K562 (cell line): ENCODE measurements around the gene PPP2R5A. TPM values are rescaled to one million over a fixed set of nuclear protein-coding genes. Genes with fewer than 3 reads are reported as not detected.

Experiments used
- ARHGAP35 ChIP-seq: fragments of 450-650 bp; IDR thresholded peaks from 2 replicates; pipeline ENCODE4 v1.6.1; 2018; ENCODE audit not compliant: partially characterized antibody
- DACH1 ChIP-seq: fragments of 450-650 bp; IDR thresholded peaks from 2 replicates; pipeline ENCODE4 v1.6.1; 2018; ENCODE audit not compliant: partially characterized antibody
- DIDO1 ChIP-seq: fragments of 450-650 bp; IDR thresholded peaks from 2 replicates; pipeline ENCODE4 v1.6.1; 2016; ENCODE audit warnings: low read depth, missing biosample characterization, missing genetic modification characterization
- HBP1 ChIP-seq: fragments of 450-650 bp; formaldehyde crosslinking; IDR thresholded peaks from 2 replicates; pipeline ENCODE4 v1.4.0; 2022; ENCODE audit warnings: missing genetic modification characterization
- JUND ChIP-seq, 2 experiments: IDR thresholded peaks; 2 replicates in 1 of 2; 3 replicates in 1 of 2; pipeline ENCODE4 v1.6.1; 2011; ENCODE audit warnings: borderline replicate concordance in 2 of 2, low read depth in 2 of 2, low read length in 2 of 2, improper control_type of control experiment in 1 of 2, missing biosample characterization in 1 of 2, missing genetic modification characterization in 1 of 2, missing genetic modification reagents in 1 of 2
- LEF1 ChIP-seq: fragments of 450-650 bp; IDR thresholded peaks from 2 replicates; pipeline ENCODE4 v1.6.1; 2016; ENCODE audit warnings: mild to moderate bottlenecking
- MAFK ChIP-seq: IDR thresholded peaks from 2 replicates; pipeline ENCODE4 v1.6.1; 2011; ENCODE audit warnings: low read length, improper control_type of control experiment
- MEF2A ChIP-seq: IDR thresholded peaks from 2 replicates; pipeline ENCODE4 v1.6.1; 2011; ENCODE audit warnings: low read depth, mild to moderate bottlenecking, low read length, moderate library complexity; ENCODE audit not compliant: control insufficient read depth
- MIER1 ChIP-seq: fragments of 450-650 bp; IDR thresholded peaks from 2 replicates; pipeline ENCODE4 v1.6.1; 2016; ENCODE audit warnings: antibody characterized with exemption, mild to moderate bottlenecking, low read depth
- MNT ChIP-seq, 2 experiments: fragments of 450-650 bp; conservative IDR thresholded peaks; 2 replicates each; pipeline ENCODE4 v1.6.1; 2017; ENCODE audit warnings: mild to moderate bottlenecking in 2 of 2, moderate library complexity in 2 of 2
- MYC ChIP-seq, 2 experiments: fragments of 250-450 bp in 1 of 2; sonication (Bioruptor Pico) in 1 of 2; IDR thresholded peaks; 2 replicates each; pipeline versions ENCODE4 v1.5.1 to v1.6.1; 2012 to 2021; ENCODE audit warnings: low read depth in 2 of 2, borderline replicate concordance in 1 of 2, improper control_type of control experiment in 1 of 2, low read length in 1 of 2, mild to moderate bottlenecking in 1 of 2, moderate library complexity in 1 of 2
- NCOA1 ChIP-seq: fragments of 450-650 bp; IDR thresholded peaks from 2 replicates; pipeline ENCODE4 v1.6.1; 2016; ENCODE audit warnings: low read depth
- NFYB ChIP-seq: IDR thresholded peaks from 2 replicates; pipeline ENCODE4 v1.6.1; 2011; ENCODE audit warnings: mild to moderate bottlenecking, moderate library complexity; ENCODE audit not compliant: insufficient read length; ENCODE audit errors: extremely low read depth
- RAD21 ChIP-seq, 2 experiments: fragments of 250-450 bp in 1 of 2; fragments of 450-650 bp in 1 of 2; sonication (Bioruptor Pico) in 1 of 2; formaldehyde crosslinking in 1 of 2; IDR thresholded peaks in 1 of 2; conservative IDR thresholded peaks in 1 of 2; 2 replicates each; pipeline versions ENCODE4 v1.4.0 to v1.8.0; 2020 to 2022; ENCODE audit warnings: mild to moderate bottlenecking in 2 of 2, moderate library complexity in 1 of 2
- RCOR1 ChIP-seq, 2 experiments: IDR thresholded peaks; 2 replicates each; pipeline ENCODE4 v1.6.1; 2012; ENCODE audit warnings: low read depth in 2 of 2, low read length in 2 of 2, borderline replicate concordance in 1 of 2, improper control_type of control experiment in 1 of 2
- SMC3 ChIP-seq: conservative IDR thresholded peaks from 2 replicates; pipeline ENCODE4 v1.6.1; 2011; ENCODE audit warnings: low read depth, low read length, improper control_type of control experiment; ENCODE audit not compliant: insufficient read depth
- SPI1 ChIP-seq: IDR thresholded peaks from 2 replicates; pipeline ENCODE4 v1.6.1; 2011; ENCODE audit warnings: low read depth, low read length, control low read depth, borderline replicate concordance
- TCF3 ChIP-seq: sonication (generic); formaldehyde crosslinking; IDR thresholded peaks from 2 replicates; pipeline ENCODE4 v1.4.0; 2020; ENCODE audit warnings: mild to moderate bottlenecking, missing genetic modification reagents
- TEAD4 ChIP-seq, 2 experiments: sonication (generic) in 1 of 2; formaldehyde crosslinking in 1 of 2; IDR thresholded peaks; 2 replicates each; pipeline versions ENCODE4 v1.6.1 to v1.8.0; 2012 to 2022; ENCODE audit warnings: borderline replicate concordance in 1 of 2, inconsistent platforms in 1 of 2, low read length in 1 of 2, mild to moderate bottlenecking in 1 of 2, missing genetic modification reagents in 1 of 2
- U2AF2 ChIP-seq: fragments of 200-400 bp; formaldehyde crosslinking; optimal IDR thresholded peaks from 2 replicates; pipeline ENCODE3; 2017; ENCODE audit warnings: low read depth, mild to moderate bottlenecking, low read length
- ZNF253 ChIP-seq: fragments of 250-450 bp; sonication (Bioruptor Pico); conservative IDR thresholded peaks from 2 replicates; pipeline ENCODE4 v1.6.1; 2021; ENCODE audit warnings: mild to moderate bottlenecking
- ZNF274 ChIP-seq: IDR thresholded peaks from 2 replicates; pipeline ENCODE4 v1.6.1; 2011; ENCODE audit warnings: low read depth, mild to moderate bottlenecking, low read length, moderate library complexity, borderline replicate concordance
- ZNF354B ChIP-seq: fragments of 250-450 bp; sonication (Bioruptor Pico); IDR thresholded peaks from 2 replicates; pipeline ENCODE4 v1.4.0; 2020
- ZZZ3 ChIP-seq: fragments of 450-650 bp; IDR thresholded peaks from 2 replicates; pipeline ENCODE4 v1.6.1; 2016; ENCODE audit warnings: antibody characterized with exemption, mild to moderate bottlenecking, moderate library complexity
- polyA plus RNA-seq, 8 experiments: library from polyadenylated mRNA; depleted of rRNA in 4 of 8; stranded (reverse) in 5 of 8; unstranded in 3 of 8; fragments of >200 nt; fragmentation: Nextera tagmentation in 2 of 8; fragmentation: Illumina TruSeq in 1 of 8; extraction: Ambion mirVana in 2 of 8; extraction: Trizol in 1 of 8; gene quantifications; 2 replicates each; pipeline versions ENCODE4 v1.2.1 to v1.2.3, GENCODE V29; 2011 to 2014; ENCODE audit warnings: inconsistent platforms in 1 of 8, missing spikeins in 1 of 8
- total RNA-seq, 7 experiments: library from RNA; depleted of rRNA in 6 of 7; stranded (reverse); fragments of >200 nt in 6 of 7; fragmentation: Illumina TruSeq in 2 of 7; extraction: Trizol in 2 of 7; gene quantifications; 2 replicates each; pipeline versions ENCODE4 v1.2.1 to v1.2.3, GENCODE V29; 2011 to 2021; ENCODE audit warnings: low replicate concordance in 1 of 7

PPP2R5A gene
- total and polyA plus RNA-seq, 9 of the 15 experiments (the other 6 are each of a cell fraction or from before 2014, with no cell fraction given) = 26.9 to 106 (median 64.3) TPM

DNA sequence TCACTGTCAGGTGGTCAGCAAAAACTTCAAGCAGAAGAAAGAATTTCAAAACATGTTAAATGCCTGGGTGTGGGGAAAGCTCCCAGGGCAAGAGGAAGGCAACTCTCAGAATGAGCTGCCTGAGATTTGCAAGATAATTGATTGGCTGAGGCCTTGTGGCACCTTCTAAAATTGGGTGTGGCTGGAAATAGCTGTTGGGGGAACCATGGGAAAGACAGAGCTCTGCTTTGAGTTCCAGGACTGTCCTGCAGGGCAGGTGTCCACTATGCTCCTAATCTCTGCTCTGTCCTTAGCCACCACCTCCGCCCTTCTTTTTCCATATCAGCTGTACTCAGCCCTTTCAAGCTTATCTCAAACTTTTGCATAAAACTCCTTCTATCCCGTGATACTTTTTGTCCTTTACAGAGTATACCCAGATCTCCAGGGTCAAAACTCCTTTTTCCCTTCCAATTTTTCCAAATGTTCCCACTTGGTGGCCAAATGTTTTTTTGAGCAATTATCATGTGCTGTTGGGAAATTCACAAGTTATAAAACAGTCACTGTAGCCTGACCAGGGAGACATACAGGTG is 23.8 kb upstream of the PPP2R5A start (continued):
- TF ChIP-seq MYC (IDR thresholded peaks at IDR 0.05; ENCODE audit: low read depth, low read length) (0 out of 2 replicates have a peak, but pooled peaks have one; percentile 30), MYC (CRISPR knock-in tag; IDR thresholded peaks at IDR 0.05; ENCODE audit: borderline replicate concordance, low read depth) (no peak), TCF3 (CRISPR knock-in tag) (peak; percentile 81), NFYB (no peak), NCOA1 (no peak), DACH1 (peak; percentile 26), TEAD4 (IDR thresholded peaks at IDR 0.05; ENCODE audit: low read length) (peak; percentile 76), TEAD4 (CRISPR knock-in tag; IDR thresholded peaks at IDR 0.05; ENCODE audit: borderline replicate concordance) (no peak), MIER1 (0 out of 2 replicates have a peak, but pooled peaks have one; percentile 9), ZNF274 (0 out of 2 replicates have a peak, but pooled peaks have one; percentile 18), ARHGAP35 (no peak), MEF2A (no peak), HBP1 (CRISPR knock-in tag) (peak; percentile 42; the same call in 1 of the 2 replicates), ZNF354B (no peak), JUND (IDR thresholded peaks at IDR 0.05; ENCODE audit: borderline replicate concordance, low read depth, low read length) (0 out of 2 replicates have a peak, but pooled peaks have one; percentile 34), JUND (tag; IDR thresholded peaks at IDR 0.05; ENCODE audit: borderline replicate concordance, low read depth, low read length) (no peak; the same call in 2 of the 3 replicates), MNT (conservative IDR thresholded peaks at IDR 0.05) (0 out of 4 replicates have a peak, but pooled peaks of 1 of the 2 experiments have one; percentile 3), SMC3 (no peak), ZNF253 (CRISPR knock-in tag) (no peak), LEF1 (0 out of 2 replicates have a peak, but pooled peaks have one; percentile 68), U2AF2 (no peak), DIDO1 (tag) (no peak), RAD21 (CRISPR knock-in tag; conservative IDR thresholded peaks at IDR 0.05 in 1 of 2, IDR thresholded peaks at IDR 0.05 in 1 of 2) (peak; percentile 19 to 28; a peak in 3 of 4 replicates), MAFK (no peak), ZZZ3 (no peak), SPI1 (no peak), RCOR1 (IDR thresholded peaks at IDR 0.05; ENCODE audit: borderline replicate concordance in 1 of 2, low read depth in 2 of 2, low read length in 2 of 2) (peak in 1 of 2 experiments; percentile 94; a peak in 2 of 4 replicates)
